ENCODE results near the gene PDLIM1. TPM values are rescaled to one million over a fixed set of nuclear protein-coding genes. Genes with fewer than 3 reads are reported as not detected.

Gene PDLIM1
- total RNA-seq, 1 experiment from 2014 or later, result 115 TPM

GRCh38 chr10:95253686-95254085 is 37.1 kb downstream of the PDLIM1 start:
- no peaks in the 10 kb centered on the region for H3K27me3 ChIP-seq (ENCODE audit: insufficient read depth, low read length)
- H3K14ac ChIP-seq (ENCODE audit: insufficient read depth, low read length), result no peak overlapping the region
- peaks cover 3% of the 10 kb centered on the region; the same call in 1 of the 2 replicates for H3K4me1 ChIP-seq (ENCODE audit: insufficient read depth, low read length)
- no peak overlapping the region for H2AFZ ChIP-seq (ENCODE audit: low read length)
- peaks cover 12 to 17% of the 10 kb centered on the region in 2 experiments for H3K9me3 Mint-ChIP-seq
- H3K27me3 Mint-ChIP-seq (ENCODE audit: low read depth), result no peaks in the 10 kb centered on the region
- H3K18ac ChIP-seq (ENCODE audit: insufficient read length, low read depth, low read length), result no peak overlapping the region
- no peak overlapping the region for H3K27ac Mint-ChIP-seq
- no peaks in the 10 kb centered on the region for H3K9me3 ChIP-seq (ENCODE audit: control insufficient read depth, low read depth, low read length)
- no peak overlapping the region for H3K4ac ChIP-seq (ENCODE audit: low read depth, low read length)
- H2BK12ac ChIP-seq (ENCODE audit: insufficient read length, low read depth, low read length), result no peak overlapping the region
- H2BK20ac ChIP-seq (ENCODE audit: low read depth, low read length, poor library complexity, severe bottlenecking), result no peak overlapping the region
- H2BK5ac ChIP-seq (ENCODE audit: insufficient read length, low read length), result no peak overlapping the region
- TF ChIP-seq CTCF (conservative IDR thresholded peaks at IDR 0.05), result no peak
- no peak overlapping the region for H3K4me2 ChIP-seq (ENCODE audit: insufficient read depth, insufficient read length, low read length)
- H4K20me1 ChIP-seq (ENCODE audit: control insufficient read depth, insufficient read depth, insufficient read length), result no peaks in the 10 kb centered on the region
- no peak for DNase-seq
- no peak overlapping the region for H3T11ph ChIP-seq (ENCODE audit: low read length)
- H3K56ac ChIP-seq (ENCODE audit: insufficient read length, low read depth, low read length), result no peak overlapping the region
- no CpG with 5 or more reads among the region's 2 CpGs for WGBS (ENCODE audit: extremely low coverage, insufficient read length, low lambda C conversion rate)
- H2BK15ac ChIP-seq (ENCODE audit: low read depth, low read length), result no peak overlapping the region
- no peak overlapping the region for H3K23ac ChIP-seq (ENCODE audit: insufficient read length, low read depth, low read length)
- H4K5ac ChIP-seq (ENCODE audit: insufficient read length, low read depth, low read length), result no peak overlapping the region
- H3K4me3 Mint-ChIP-seq, result no peak overlapping the region
- peaks cover 27 to 48% (median 38%) of the 10 kb centered on the region in 3 experiments for H3K36me3 Mint-ChIP-seq (ENCODE audit: insufficient read depth in 1 of 3, low read depth in 3 of 3)
- H3K4me1 Mint-ChIP-seq, result peaks cover 16 to 20% of the 10 kb centered on the region in 2 experiments
- peaks cover 4% of the 10 kb centered on the region for H3K79me1 ChIP-seq (ENCODE audit: insufficient read depth, low read depth, low read length, poor library complexity, severe bottlenecking)
- H2BK120ac ChIP-seq (ENCODE audit: low read depth, low read length, poor library complexity, severe bottlenecking), result no peak overlapping the region
- H4K91ac ChIP-seq (ENCODE audit: insufficient read length, low read depth, low read length), result no peak overlapping the region
- H2AK5ac ChIP-seq (ENCODE audit: insufficient read length, low read length), result no peak overlapping the region
- no peak overlapping the region for H3K27ac ChIP-seq (ENCODE audit: insufficient read length, low read depth, low read length)
- H3K79me2 ChIP-seq (ENCODE audit: insufficient read depth, low read length), result no peaks in the 10 kb centered on the region; the same call in 1 of the 2 replicates
- no peak overlapping the region for H3K9ac ChIP-seq (ENCODE audit: extremely low read depth, insufficient read length, low read length)
- no peaks in the 10 kb centered on the region for H3K23me2 ChIP-seq (ENCODE audit: insufficient read length, low read depth, low read length, poor library complexity, severe bottlenecking)
- H4K8ac ChIP-seq (replicated peaks; ENCODE audit: insufficient read length, low read depth, low read length), result no peak overlapping the region
